ENCODE results near the gene KIF19.
"Not testable (repeated sequence)": the region's sequence is repeated elsewhere in the genome, so short reads cannot be mapped to it uniquely, and the experiment has no call there.

KIF19 gene

GRCh38 chr17:74325743-74326379, at the start of gene KIF19:
TSS of gene KIF19 (plus strand) at chr17:74326226. CDS start at chr17:74326350, 124 bp downstream.
- peak; percentile 67 for DNase-seq

GRCh38 chr17:74276541-74277009, 49.5 kb upstream of the KIF19 start:
- no peak for DNase-seq

GRCh38 chr17:74277935-74278334, 48.1 kb upstream of the KIF19 start:
- DNase-seq = no peak

GRCh38 chr17:74279617-74280016, 46.4 kb upstream of the KIF19 start:
- DNase-seq = not testable (repeated sequence)

GRCh38 chr17:74280093-74280513, 45.9 kb upstream of the KIF19 start:
- DNase-seq = peak; percentile 65

GRCh38 chr17:74281799-74282198, 44.2 kb upstream of the KIF19 start:
- DNase-seq = no peak

- not testable (repeated sequence) for DNase-seq
Measured at GRCh38 chr17:74282274-74282586, 43.8 kb upstream of the KIF19 start.

- peak; percentile 71 for DNase-seq
Measured at GRCh38 chr17:74282587-74283370, 43.2 kb upstream of the KIF19 start.

- DNase-seq = no peak
Measured at GRCh38 chr17:74283371-74283673, 42.7 kb upstream of the KIF19 start.

- no peak for DNase-seq
Measured at GRCh38 chr17:74287031-74287602, 38.9 kb upstream of the KIF19 start.

GRCh38 chr17:74288785-74289184, 37.2 kb upstream of the KIF19 start:
- DNase-seq = no peak

- no peak for DNase-seq
Measured at GRCh38 chr17:74289688-74290087, 36.3 kb upstream of the KIF19 start.

- no peak for DNase-seq
Measured at GRCh38 chr17:74290340-74290739, 35.7 kb upstream of the KIF19 start.

GRCh38 chr17:74292495-74292894, 33.5 kb upstream of the KIF19 start:
- DNase-seq = no peak

- DNase-seq = no peak
Measured at GRCh38 chr17:74295625-74296547, 30.1 kb upstream of the KIF19 start.

- peak; percentile 39 for DNase-seq
Measured at GRCh38 chr17:74296548-74296936, 29.5 kb upstream of the KIF19 start.

GRCh38 chr17:74297941-74298340, 28.1 kb upstream of the KIF19 start:
- DNase-seq = peak; percentile 41

GRCh38 chr17:74298778-74299177, 27.2 kb upstream of the KIF19 start:
- DNase-seq = no peak

- no peak for DNase-seq
Measured at GRCh38 chr17:74299226-74300009, 26.6 kb upstream of the KIF19 start.

- DNase-seq = no peak
Measured at GRCh38 chr17:74303305-74303704, 22.7 kb upstream of the KIF19 start.

GRCh38 chr17:74304184-74304583, 21.8 kb upstream of the KIF19 start:
- no peak for DNase-seq

Measured in activated naive CD4-positive, alpha-beta T cell treated with Interleukin-2 at 50 U/mL for 16 hours (primary cell).